ENCODE measurements around the gene PAQR5.

Gene PAQR5

GRCh38 chr15:69410248-69410874, 111.6 kb downstream of the PAQR5 start:
- TF ChIP-seq, protein P1, sequence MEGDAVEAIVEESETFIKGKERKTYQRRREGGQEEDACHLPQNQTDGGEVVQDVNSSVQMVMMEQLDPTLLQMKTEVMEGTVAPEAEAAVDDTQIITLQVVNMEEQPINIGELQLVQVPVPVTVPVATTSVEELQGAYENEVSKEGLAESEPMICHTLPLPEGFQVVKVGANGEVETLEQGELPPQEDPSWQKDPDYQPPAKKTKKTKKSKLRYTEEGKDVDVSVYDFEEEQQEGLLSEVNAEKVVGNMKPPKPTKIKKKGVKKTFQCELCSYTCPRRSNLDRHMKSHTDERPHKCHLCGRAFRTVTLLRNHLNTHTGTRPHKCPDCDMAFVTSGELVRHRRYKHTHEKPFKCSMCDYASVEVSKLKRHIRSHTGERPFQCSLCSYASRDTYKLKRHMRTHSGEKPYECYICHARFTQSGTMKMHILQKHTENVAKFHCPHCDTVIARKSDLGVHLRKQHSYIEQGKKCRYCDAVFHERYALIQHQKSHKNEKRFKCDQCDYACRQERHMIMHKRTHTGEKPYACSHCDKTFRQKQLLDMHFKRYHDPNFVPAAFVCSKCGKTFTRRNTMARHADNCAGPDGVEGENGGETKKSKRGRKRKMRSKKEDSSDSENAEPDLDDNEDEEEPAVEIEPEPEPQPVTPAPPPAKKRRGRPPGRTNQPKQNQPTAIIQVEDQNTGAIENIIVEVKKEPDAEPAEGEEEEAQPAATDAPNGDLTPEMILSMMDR (IDR thresholded peaks at IDR 0.05; ENCODE audit: unreplicated experiment in 3 of 3): peak in 2 of 3 experiments; percentile 21 to 38
- Mint-ChIP-seq H3K9me3 (no peaks in the 10 kb centered on the region), H3K4me1 (peaks cover 12% of the 10 kb centered on the region), H3K36me3 (ENCODE audit: low read depth) (no peaks in the 10 kb centered on the region), H3K4me3 (no peak overlapping the region), H3K27ac (no peak overlapping the region), H3K27me3 (ENCODE audit: low read depth) (peaks cover 8% of the 10 kb centered on the region)

DNA sequence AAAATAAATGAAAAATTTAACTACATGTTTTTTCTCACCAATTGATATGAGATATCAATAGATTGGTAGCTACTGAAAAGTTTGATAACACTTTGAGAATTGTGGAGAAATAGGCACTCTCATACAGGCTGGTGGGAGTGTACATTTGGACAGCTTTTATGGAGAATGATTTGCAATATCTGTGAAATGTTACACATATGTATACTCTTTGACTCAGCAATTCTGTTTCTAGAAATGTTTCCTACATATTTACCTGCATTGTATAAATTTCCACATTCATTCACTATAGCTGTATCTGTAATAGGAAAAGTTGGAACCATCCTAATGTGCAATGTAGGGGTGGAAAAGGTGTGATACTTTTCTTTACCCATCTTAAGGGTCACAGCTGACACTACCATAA, 113.6 kb downstream of the PAQR5 start:
- peak overlapping the region in 1 of 3 experiments; percentile 59 for H3K4me3 Mint-ChIP-seq
- no peak overlapping the region for H3K27ac Mint-ChIP-seq
- TF ChIP-seq, protein P1 (IDR thresholded peaks at IDR 0.05; ENCODE audit: unreplicated experiment in 3 of 3): no peak
- H3K27me3 Mint-ChIP-seq (ENCODE audit: low read depth): peaks cover 4% of the 10 kb centered on the region
- H3K4me1 Mint-ChIP-seq: peaks cover 19% of the 10 kb centered on the region
- no peaks in the 10 kb centered on the region for H3K9me3 Mint-ChIP-seq
- H3K36me3 Mint-ChIP-seq (ENCODE audit: low read depth): no peaks in the 10 kb centered on the region

- H3K36me3 Mint-ChIP-seq (ENCODE audit: low read depth): peaks cover 3% of the 10 kb centered on the region
- TF ChIP-seq, protein P1 (IDR thresholded peaks at IDR 0.05; ENCODE audit: unreplicated experiment in 3 of 3): no peak
- peaks cover 4% of the 10 kb centered on the region for H3K27me3 Mint-ChIP-seq (ENCODE audit: low read depth)
- peak overlapping the region; percentile 91 to 95 (median 91) for H3K4me3 Mint-ChIP-seq
- no peak overlapping the region for H3K27ac Mint-ChIP-seq
- peaks cover 19% of the 10 kb centered on the region for H3K4me1 Mint-ChIP-seq
- no peaks in the 10 kb centered on the region for H3K9me3 Mint-ChIP-seq
Observed at GRCh38 chr15:69412701-69413100, 114.0 kb downstream of the PAQR5 start.

DNA sequence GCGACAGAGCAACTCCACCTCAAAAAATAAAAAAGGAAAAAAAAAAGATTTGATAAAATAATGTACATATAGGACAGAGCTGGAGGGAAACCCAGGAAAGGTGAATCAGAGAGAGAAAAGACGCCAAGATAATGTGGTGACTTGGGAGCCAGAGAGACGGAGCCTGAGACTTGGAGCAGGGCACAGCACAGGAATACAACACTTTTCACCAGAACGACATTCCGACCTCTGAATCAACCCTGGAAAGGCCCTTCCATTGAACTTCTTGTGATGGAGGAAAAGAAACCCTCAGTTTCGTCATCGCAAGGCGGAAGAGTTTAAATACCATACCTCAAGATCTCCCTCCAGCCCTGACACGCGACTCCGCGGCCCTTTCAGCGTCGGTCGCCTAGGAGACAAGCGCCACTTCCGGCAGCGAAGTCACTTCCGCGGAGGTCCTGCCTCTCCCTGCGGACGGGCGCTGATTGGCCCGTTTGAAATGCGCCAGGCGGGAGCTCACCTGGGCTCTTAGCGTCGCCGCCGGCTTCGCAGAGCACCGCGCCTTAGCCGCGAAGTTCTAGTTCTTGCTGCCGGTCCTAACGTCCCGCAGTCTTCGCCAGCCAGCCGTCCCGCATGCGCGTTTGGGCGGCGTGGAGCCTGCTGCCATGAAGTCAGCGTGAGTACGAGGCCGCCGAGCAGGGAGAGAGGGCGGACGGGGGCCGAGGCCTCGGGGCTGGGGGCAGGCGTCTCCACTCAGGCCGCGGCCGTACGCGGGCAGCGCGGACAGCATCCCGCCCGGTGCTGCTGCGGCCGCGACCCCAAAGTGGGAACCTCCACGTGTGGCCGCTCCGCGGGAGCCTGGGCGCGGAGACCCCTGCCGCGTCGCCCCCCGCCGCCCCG, 115.3 kb downstream of the PAQR5 start, which contains the start of gene KIF23:
Gene KIF23 (plus strand): TSS at position 528 of the 879 bp plus-strand sequence. CDS start 117 bp downstream, at position 645.
- peaks cover 11% of the 10 kb centered on the region for H3K36me3 Mint-ChIP-seq (ENCODE audit: low read depth)
- H3K27ac Mint-ChIP-seq: peak within 1 kb of the TSS; percentile 68 to 85 (median 84)
- no peaks in the 10 kb centered on the region for H3K9me3 Mint-ChIP-seq
- TF ChIP-seq, protein P1 (IDR thresholded peaks at IDR 0.05; ENCODE audit: unreplicated experiment in 3 of 3): no peak
- H3K4me3 Mint-ChIP-seq: peak within 1 kb of the TSS; percentile 91 to 95 (median 91)
- peaks cover 19% of the 10 kb centered on the region for H3K4me1 Mint-ChIP-seq
- peaks cover 4% of the 10 kb centered on the region for H3K27me3 Mint-ChIP-seq (ENCODE audit: low read depth)

DNA sequence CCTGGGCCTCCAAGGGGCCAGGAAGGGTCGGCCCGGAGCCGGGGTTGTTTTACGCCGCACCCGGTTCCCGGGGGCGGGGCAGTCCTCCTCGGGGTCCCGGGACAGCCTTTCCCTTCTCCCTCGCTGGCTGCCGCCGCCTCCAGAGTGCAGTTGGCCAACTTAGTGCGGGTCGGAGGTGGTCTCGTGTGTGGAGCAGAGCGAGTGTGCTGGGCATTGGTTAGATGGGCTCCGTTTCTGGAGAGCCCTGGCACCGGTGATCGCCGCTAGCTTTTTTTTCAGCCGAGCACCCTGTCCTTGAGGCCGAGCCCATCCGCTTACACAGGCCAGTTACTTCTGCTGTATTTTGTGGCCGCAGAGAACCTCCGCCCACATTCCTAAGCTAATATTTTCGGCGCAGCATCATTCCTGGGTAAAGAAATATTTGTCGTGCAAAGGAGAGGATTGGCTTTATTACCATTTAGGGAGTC, 116.0 kb downstream of the PAQR5 start:
- peaks cover 19% of the 10 kb centered on the region for H3K4me1 Mint-ChIP-seq
- H3K9me3 Mint-ChIP-seq: no peaks in the 10 kb centered on the region
- H3K27ac Mint-ChIP-seq: peak overlapping the region; percentile 68 to 85 (median 84)
- peaks cover 18% of the 10 kb centered on the region for H3K36me3 Mint-ChIP-seq (ENCODE audit: low read depth)
- H3K4me3 Mint-ChIP-seq: peak overlapping the region; percentile 87 to 89 (median 89)
- peaks cover 4% of the 10 kb centered on the region for H3K27me3 Mint-ChIP-seq (ENCODE audit: low read depth)
- TF ChIP-seq, protein P1 (IDR thresholded peaks at IDR 0.05; ENCODE audit: unreplicated experiment in 3 of 3): no peak
